ENCODE results near the gene PCDHB14.
"Not testable (repeated sequence)": the region's sequence is repeated elsewhere in the genome, so short reads cannot be mapped to it uniquely, and the experiment has no call there.

PCDHB14 gene

DNA sequence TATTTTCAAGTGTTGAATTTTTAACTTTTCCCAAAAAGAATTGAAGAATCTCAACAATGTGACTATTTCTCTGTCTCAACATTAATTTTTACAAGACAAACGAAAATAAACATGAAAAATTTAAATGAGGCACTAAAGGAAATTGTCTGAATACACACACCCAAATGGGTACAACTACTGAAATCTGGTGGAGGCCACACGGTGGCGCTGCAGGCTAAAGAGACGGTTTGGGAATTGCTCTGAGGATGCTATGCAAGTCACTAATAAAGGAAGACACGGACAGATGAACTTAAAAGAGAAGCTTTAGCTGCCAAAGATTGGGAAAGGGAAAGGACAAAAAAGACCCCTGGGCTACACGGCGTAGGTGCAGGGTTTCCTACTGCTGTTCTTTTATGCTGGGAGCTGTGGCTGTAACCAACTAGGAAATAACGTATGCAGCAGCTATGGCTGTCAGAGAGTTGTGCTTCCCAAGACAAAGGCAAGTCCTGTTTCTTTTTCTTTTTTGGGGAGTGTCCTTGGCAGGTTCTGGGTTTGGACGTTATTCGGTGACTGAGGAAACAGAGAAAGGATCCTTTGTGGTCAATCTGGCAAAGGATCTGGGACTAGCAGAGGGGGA, 30.9 kb upstream of the PCDHB14 start, which contains the start of gene PCDHB10:
Gene PCDHB10 (plus strand): TSS at position 244 of the 616 bp plus-strand sequence. CDS start 200 bp downstream, at position 444.
- peaks cover 13% of the 10 kb centered on the region for H3K9me3 ChIP-seq (ENCODE audit: low read length)
- H2AFZ ChIP-seq (ENCODE audit: low read depth, low read length), result peak within 1 kb of the TSS; percentile 5
- H3K27me3 ChIP-seq (ENCODE audit: insufficient read depth, low read length), result no peaks in the 10 kb centered on the region
- peak within 1 kb of the TSS; percentile 44 for H3K4me3 ChIP-seq (ENCODE audit: low read length)
- no peaks in the 10 kb centered on the region for H3K36me3 ChIP-seq (ENCODE audit: insufficient read depth, low read length)
- no peaks in the 10 kb centered on the region for H3K4me1 ChIP-seq (ENCODE audit: insufficient read depth, low read length)

DNA sequence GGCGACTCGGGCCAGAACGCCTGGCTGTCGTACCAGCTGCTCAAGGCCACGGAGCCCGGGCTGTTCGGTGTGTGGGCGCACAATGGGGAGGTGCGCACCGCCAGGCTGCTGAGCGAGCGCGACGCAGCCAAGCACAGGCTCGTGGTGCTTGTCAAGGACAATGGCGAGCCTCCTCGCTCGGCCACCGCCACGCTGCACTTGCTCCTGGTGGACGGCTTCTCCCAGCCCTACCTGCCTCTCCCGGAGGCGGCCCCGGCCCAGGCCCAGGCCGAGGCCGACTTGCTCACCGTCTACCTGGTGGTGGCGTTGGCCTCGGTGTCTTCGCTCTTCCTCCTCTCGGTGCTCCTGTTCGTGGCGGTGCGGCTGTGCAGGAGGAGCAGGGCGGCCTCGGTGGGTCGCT, 28.8 kb upstream of the PCDHB14 start:
- not testable (repeated sequence) for H3K4me1 ChIP-seq (ENCODE audit: insufficient read depth, low read length); H2AFZ ChIP-seq (ENCODE audit: low read depth, low read length); H3K27me3 ChIP-seq (ENCODE audit: insufficient read depth, low read length); H3K4me3 ChIP-seq (ENCODE audit: low read length); H3K36me3 ChIP-seq (ENCODE audit: insufficient read depth, low read length)
- H3K9me3 ChIP-seq (ENCODE audit: low read length), result peaks cover 20% of the 10 kb centered on the region

DNA sequence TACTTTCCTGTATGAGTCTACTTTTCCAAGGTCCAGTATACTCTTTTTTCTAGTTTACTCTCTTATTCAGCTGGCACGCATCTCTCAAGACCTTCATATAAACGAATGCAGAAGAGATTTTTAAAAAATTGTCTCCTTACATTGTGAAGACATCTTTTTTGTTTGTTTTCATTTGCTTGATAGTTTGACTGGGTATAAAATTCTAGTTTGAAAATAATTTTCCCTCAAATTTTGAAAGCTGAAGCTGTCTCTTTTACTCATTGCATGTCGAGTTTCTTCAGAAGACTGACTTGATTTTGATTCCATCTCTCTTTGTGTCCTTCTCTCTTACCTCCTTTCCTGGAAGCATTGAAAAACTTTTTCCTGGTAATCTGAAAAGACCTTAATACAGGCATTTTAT, 26.8 kb upstream of the PCDHB14 start:
- Histone ChIP-seq H3K4me3 (ENCODE audit: low read length) (no peak overlapping the region), H2AFZ (ENCODE audit: low read depth, low read length) (no peak overlapping the region), H3K27me3 (ENCODE audit: insufficient read depth, low read length) (no peaks in the 10 kb centered on the region), H3K9me3 (ENCODE audit: low read length) (peaks cover 34% of the 10 kb centered on the region), H3K36me3 (ENCODE audit: insufficient read depth, low read length) (peaks cover 3% of the 10 kb centered on the region), H3K4me1 (ENCODE audit: insufficient read depth, low read length) (no peaks in the 10 kb centered on the region)

DNA sequence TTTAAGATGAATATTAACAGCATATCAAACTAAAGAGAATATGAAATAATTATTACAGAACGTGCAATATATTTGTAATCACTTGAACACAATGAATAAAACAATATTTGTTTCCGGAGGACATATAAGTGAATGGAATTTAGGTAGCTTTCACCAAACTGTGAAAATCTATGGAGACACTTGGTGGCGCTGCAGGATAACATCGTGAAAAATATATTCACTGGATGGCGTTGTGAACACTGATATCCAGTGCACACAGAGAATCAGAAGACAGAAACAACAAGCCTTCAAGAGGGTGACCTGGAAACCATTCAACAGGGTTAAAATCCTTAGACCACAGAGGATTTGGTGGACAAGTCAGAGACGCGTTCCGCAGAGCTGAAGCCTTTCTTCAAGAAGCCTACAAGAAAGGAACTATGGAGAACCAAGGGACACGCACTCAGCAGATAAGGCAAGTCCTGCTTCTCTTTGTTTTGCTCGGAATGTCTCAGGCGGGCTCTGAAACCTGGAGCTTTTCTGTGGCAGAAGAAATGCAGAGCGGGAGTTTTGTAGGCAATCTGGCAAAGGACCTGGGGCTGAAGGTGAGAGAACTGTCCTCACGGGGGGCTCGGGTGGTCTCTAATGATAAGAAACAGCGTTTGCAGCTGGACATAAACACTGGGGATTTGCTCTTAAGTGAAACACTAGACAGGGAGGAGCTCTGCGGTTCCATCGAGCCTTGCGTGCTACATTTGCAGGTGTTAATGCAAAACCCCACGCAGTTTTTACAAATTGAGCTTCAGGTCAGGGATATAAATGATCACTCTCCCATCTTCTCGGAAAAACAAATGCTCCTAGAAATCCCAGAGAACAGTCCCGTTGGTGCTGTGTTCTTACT, 23.5 kb upstream of the PCDHB14 start, which contains the start of gene PCDHB11:
Gene PCDHB11 (plus strand): TSS at position 269 of the 877 bp plus-strand sequence. CDS start 148 bp downstream, at position 417.
- no peaks in the 10 kb centered on the region for H3K27me3 ChIP-seq (ENCODE audit: insufficient read depth, low read length)
- H3K9me3 ChIP-seq (ENCODE audit: low read length), result peaks cover 34% of the 10 kb centered on the region
- H3K36me3 ChIP-seq (ENCODE audit: insufficient read depth, low read length), result peaks cover 3% of the 10 kb centered on the region
- no peaks in the 10 kb centered on the region for H3K4me1 ChIP-seq (ENCODE audit: insufficient read depth, low read length)
- peak within 1 kb of the TSS; percentile 39 for H3K4me3 ChIP-seq (ENCODE audit: low read length)
- peak within 1 kb of the TSS; percentile 3 for H2AFZ ChIP-seq (ENCODE audit: low read depth, low read length)

DNA sequence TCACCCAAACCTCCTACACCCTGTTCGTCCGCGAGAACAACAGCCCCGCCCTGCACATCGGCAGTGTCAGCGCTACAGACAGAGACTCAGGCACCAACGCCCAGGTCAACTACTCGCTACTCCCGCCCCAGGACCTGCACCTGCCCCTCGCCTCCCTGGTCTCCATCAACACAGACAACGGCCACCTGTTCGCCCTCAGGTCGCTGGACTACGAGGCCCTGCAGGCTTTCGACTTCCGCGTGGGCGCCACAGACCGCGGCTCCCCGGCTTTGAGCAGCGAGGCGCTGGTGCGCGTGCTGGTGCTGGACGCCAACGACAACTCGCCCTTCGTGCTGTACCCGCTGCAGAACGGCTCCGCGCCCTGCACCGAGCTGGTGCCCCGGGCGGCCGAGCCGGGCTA, 22.0 kb upstream of the PCDHB14 start:
- H3K9me3 ChIP-seq (ENCODE audit: low read length), result peaks cover 34% of the 10 kb centered on the region
- H3K4me3 ChIP-seq (ENCODE audit: low read length); H3K4me1 ChIP-seq (ENCODE audit: insufficient read depth, low read length); H3K27me3 ChIP-seq (ENCODE audit: insufficient read depth, low read length); H2AFZ ChIP-seq (ENCODE audit: low read depth, low read length); H3K36me3 ChIP-seq (ENCODE audit: insufficient read depth, low read length): not testable (repeated sequence)

DNA sequence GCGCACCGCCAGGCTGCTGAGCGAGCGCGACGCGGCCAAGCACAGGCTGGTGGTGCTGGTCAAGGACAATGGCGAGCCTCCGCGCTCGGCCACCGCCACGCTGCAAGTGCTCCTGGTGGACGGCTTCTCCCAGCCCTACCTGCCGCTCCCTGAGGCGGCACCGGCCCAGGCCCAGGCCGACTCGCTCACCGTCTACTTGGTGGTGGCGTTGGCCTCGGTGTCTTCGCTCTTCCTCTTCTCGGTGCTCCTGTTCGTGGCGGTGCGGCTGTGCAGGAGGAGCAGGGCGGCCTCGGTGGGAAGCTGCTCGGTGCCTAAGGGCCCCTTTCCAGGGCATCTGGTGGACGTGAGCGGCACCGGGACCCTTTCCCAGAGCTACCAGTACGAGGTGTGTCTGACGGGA, 21.5 kb upstream of the PCDHB14 start:
- not testable (repeated sequence) for H3K36me3 ChIP-seq (ENCODE audit: insufficient read depth, low read length); H3K4me3 ChIP-seq (ENCODE audit: low read length); H3K27me3 ChIP-seq (ENCODE audit: insufficient read depth, low read length); H3K4me1 ChIP-seq (ENCODE audit: insufficient read depth, low read length); H2AFZ ChIP-seq (ENCODE audit: low read depth, low read length)
- H3K9me3 ChIP-seq (ENCODE audit: low read length), result peaks cover 35% of the 10 kb centered on the region

DNA sequence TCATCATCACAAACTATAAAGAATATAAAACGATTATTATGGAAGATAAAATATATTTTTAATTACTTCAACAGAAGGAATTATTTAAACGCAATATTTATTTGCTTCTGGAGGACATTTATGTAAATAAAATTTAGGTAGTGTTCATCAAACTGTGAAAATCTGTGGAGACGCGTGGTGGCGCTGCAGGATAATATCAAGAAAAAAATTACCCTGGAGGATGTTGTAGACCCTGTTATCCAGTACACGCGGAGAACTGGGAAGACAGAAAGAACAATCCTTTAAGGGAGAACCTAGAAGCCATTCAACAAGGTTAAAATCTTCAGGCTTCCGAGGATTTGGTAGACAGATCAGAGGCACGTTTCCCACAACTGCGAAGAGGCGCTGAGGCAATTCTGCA, 14.7 kb upstream of the PCDHB14 start, which contains the start of gene PCDHB12:
Gene PCDHB12 (plus strand): TSS at position 242 of the 400 bp plus-strand sequence. CDS start 189 bp downstream, outside the sequence.
- Histone ChIP-seq H3K4me1 (ENCODE audit: insufficient read depth, low read length) (no peaks in the 10 kb centered on the region), H3K27me3 (ENCODE audit: insufficient read depth, low read length) (no peaks in the 10 kb centered on the region), H3K9me3 (ENCODE audit: low read length) (peaks cover 22% of the 10 kb centered on the region), H2AFZ (ENCODE audit: low read depth, low read length) (no peak within 1 kb of the TSS), H3K4me3 (ENCODE audit: low read length) (no peak within 1 kb of the TSS), H3K36me3 (ENCODE audit: insufficient read depth, low read length) (peaks cover 5% of the 10 kb centered on the region)

DNA sequence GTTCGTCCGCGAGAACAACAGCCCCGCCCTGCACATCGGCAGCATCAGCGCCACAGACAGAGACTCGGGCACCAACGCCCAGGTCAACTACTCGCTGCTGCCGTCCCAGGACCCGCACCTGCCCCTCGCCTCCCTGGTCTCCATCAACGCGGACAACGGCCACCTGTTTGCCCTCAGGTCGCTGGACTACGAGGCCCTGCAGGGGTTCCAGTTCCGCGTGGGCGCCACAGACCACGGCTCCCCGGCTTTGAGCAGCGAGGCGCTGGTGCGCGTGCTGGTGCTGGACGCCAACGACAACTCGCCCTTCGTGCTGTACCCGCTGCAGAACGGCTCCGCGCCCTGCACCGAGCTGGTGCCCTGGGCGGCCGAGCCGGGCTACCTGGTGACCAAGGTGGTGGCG, 12.9 kb upstream of the PCDHB14 start:
- H3K4me1 ChIP-seq (ENCODE audit: insufficient read depth, low read length); H2AFZ ChIP-seq (ENCODE audit: low read depth, low read length); H3K4me3 ChIP-seq (ENCODE audit: low read length); H3K36me3 ChIP-seq (ENCODE audit: insufficient read depth, low read length); H3K27me3 ChIP-seq (ENCODE audit: insufficient read depth, low read length): not testable (repeated sequence)
- peaks cover 25% of the 10 kb centered on the region for H3K9me3 ChIP-seq (ENCODE audit: low read length)

DNA sequence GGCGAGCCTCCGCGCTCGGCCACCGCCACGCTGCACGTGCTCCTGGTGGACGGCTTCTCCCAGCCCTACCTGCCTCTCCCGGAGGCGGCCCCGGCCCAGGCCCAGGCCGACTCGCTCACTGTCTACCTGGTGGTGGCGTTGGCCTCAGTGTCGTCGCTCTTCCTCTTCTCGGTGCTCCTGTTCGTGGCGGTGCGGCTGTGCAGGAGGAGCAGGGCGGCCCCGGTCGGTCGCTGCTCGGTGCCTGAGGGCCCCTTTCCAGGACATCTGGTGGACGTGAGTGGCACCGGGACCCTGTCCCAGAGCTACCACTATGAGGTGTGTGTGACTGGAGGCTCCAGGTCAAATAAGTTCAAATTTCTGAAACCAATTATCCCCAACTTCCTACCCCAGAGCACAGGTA, 12.3 kb upstream of the PCDHB14 start:
- H3K9me3 ChIP-seq (ENCODE audit: low read length), result peaks cover 25% of the 10 kb centered on the region
- not testable (repeated sequence) for H2AFZ ChIP-seq (ENCODE audit: low read depth, low read length); H3K4me1 ChIP-seq (ENCODE audit: insufficient read depth, low read length); H3K36me3 ChIP-seq (ENCODE audit: insufficient read depth, low read length); H3K4me3 ChIP-seq (ENCODE audit: low read length); H3K27me3 ChIP-seq (ENCODE audit: insufficient read depth, low read length)

DNA sequence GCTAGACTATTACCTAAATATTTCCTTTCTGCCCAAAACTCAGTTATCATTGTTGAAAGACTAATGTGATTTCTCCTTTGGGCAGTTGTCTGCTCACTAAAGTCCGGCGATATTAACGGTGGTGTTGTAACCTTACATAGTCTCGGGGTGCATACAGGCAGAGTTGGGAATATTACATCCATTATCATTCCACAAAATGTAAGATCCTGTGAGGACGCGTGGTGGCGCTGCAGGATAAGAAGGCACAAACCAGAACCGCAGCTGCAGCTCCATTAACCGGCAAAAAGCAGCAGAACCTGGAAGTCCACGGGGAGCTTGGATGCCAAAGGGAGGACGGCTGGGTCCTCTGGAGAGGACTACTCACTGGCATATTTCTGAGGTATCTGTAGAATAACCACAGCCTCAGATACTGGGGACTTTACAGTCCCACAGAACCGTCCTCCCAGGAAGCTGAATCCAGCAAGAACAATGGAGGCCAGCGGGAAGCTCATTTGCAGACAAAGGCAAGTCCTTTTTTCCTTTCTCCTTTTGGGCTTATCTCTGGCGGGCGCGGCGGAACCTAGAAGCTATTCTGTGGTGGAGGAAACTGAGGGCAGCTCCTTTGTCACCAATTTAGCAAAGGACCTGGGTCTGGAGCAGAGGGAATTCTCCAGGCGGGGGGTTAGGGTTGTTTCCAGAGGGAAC, 9.3 kb upstream of the PCDHB14 start, which contains the start of gene PCDHB13:
Gene PCDHB13 (plus strand): TSS at position 264 of the 684 bp plus-strand sequence. CDS start 205 bp downstream, at position 469.
- not testable (repeated sequence) for H3K4me3 ChIP-seq (ENCODE audit: low read length)
- H3K9me3 ChIP-seq (ENCODE audit: low read length), result peaks cover 19% of the 10 kb centered on the region

DNA sequence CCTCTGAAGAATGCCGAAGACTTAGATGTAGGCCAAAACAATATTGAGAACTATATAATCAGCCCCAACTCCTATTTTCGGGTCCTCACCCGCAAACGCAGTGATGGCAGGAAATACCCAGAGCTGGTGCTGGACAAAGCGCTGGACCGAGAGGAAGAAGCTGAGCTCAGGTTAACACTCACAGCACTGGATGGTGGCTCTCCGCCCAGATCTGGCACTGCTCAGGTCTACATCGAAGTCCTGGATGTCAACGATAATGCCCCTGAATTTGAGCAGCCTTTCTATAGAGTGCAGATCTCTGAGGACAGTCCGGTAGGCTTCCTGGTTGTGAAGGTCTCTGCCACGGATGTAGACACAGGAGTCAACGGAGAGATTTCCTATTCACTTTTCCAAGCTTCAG, 8.6 kb upstream of the PCDHB14 start:
- not testable (repeated sequence) for H2AFZ ChIP-seq (ENCODE audit: low read depth, low read length); H3K4me1 ChIP-seq (ENCODE audit: insufficient read depth, low read length); H3K4me3 ChIP-seq (ENCODE audit: low read length); H3K27me3 ChIP-seq (ENCODE audit: insufficient read depth, low read length); H3K36me3 ChIP-seq (ENCODE audit: insufficient read depth, low read length)
- H3K9me3 ChIP-seq (ENCODE audit: low read length), result peaks cover 14% of the 10 kb centered on the region

More for the DNA sequence above, 9.3 kb upstream of the PCDHB14 start, which contains the start of gene PCDHB13:
- H3K36me3 ChIP-seq (ENCODE audit: insufficient read depth, low read length); H2AFZ ChIP-seq (ENCODE audit: low read depth, low read length); H3K4me1 ChIP-seq (ENCODE audit: insufficient read depth, low read length); H3K27me3 ChIP-seq (ENCODE audit: insufficient read depth, low read length): not testable (repeated sequence)

DNA sequence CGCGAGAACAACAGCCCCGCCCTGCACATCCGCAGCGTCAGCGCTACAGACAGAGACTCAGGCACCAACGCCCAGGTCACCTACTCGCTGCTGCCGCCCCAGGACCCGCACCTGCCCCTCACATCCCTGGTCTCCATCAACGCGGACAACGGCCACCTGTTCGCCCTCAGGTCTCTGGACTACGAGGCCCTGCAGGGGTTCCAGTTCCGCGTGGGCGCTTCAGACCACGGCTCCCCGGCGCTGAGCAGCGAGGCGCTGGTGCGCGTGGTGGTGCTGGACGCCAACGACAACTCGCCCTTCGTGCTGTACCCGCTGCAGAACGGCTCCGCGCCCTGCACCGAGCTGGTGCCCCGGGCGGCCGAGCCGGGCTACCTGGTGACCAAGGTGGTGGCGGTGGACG, 7.6 kb upstream of the PCDHB14 start:
- not testable (repeated sequence) for H3K4me3 ChIP-seq (ENCODE audit: low read length); H3K27me3 ChIP-seq (ENCODE audit: insufficient read depth, low read length); H3K36me3 ChIP-seq (ENCODE audit: insufficient read depth, low read length); H3K4me1 ChIP-seq (ENCODE audit: insufficient read depth, low read length); H2AFZ ChIP-seq (ENCODE audit: low read depth, low read length)
- peaks cover 10% of the 10 kb centered on the region for H3K9me3 ChIP-seq (ENCODE audit: low read length)

DNA sequence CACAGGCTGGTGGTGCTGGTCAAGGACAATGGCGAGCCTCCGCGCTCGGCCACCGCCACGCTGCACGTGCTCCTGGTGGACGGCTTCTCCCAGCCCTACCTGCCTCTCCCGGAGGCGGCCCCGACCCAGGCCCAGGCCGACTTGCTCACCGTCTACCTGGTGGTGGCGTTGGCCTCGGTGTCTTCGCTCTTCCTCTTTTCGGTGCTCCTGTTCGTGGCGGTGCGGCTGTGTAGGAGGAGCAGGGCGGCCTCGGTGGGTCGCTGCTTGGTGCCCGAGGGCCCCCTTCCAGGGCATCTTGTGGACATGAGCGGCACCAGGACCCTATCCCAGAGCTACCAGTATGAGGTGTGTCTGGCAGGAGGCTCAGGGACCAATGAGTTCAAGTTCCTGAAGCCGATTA, 7.1 kb upstream of the PCDHB14 start:
- not testable (repeated sequence) for H3K4me1 ChIP-seq (ENCODE audit: insufficient read depth, low read length); H2AFZ ChIP-seq (ENCODE audit: low read depth, low read length); H3K27me3 ChIP-seq (ENCODE audit: insufficient read depth, low read length); H3K9me3 ChIP-seq (ENCODE audit: low read length); H3K4me3 ChIP-seq (ENCODE audit: low read length); H3K36me3 ChIP-seq (ENCODE audit: insufficient read depth, low read length)
